Endothelial cell of umbilical vein (primary cell): ENCODE data around the gene SLC43A1.

Source experiments
- POLR2A ChIP-seq: IDR thresholded peaks from 2 replicates; pipeline ENCODE4 v1.6.1; 2012; ENCODE audit warnings: low read depth, mild to moderate bottlenecking, control low read depth, low read length
- TF ChIP-seq, protein P1 (sequence below), 2 donors: IDR thresholded peaks; 1 replicate in 1 of 2; 2 replicates in 1 of 2; pipeline ENCODE4 v1.5.1; 2011; ENCODE audit warnings: low read length in 2 of 2, mild to moderate bottlenecking in 2 of 2, moderate library complexity in 2 of 2, control low read depth in 1 of 2, inconsistent platforms in 1 of 2, low read depth in 1 of 2; ENCODE audit not compliant: insufficient read depth in 1 of 2; ENCODE audit errors: extremely low read depth in 1 of 2

DNA sequence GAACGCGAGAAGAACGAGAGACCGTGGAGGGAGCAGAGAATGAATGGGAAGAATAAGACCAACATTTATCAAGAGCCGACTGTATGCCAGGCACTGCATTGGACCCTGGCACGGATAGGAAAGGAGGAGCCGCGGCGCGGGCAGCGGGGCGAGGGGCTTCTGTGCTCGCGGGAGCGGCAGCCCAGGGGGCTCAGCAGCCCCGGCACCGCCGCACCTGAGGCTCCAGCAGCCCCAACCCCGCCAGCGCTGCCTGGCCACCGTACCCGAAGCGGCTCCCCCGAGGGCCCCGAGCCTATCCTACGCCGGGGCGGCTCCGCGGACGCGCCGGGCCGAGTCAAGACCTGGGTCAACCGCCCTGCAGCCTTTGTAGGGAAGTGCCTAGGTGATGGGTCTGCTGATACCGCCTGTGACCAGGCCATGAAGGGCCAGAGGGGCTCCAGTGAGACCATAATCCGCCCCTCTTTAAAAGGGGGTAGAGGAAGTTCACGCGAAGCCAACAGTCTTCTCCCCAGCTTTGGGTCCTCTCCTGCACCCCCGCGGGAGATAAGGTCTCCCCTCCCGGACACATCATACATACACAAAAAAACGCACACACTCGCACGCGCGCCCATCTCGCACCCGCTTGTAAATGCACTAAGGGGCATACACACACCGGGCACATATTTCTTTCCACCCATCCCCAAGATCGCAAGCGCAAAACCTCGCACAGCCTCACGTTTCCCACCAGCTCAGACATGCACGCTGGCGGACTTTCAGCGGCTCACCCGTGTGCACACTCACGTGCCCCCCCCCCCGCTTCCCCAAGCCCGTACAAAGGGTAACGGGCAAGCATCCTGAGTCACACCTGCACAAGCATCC lies 56.1 kb downstream of the SLC43A1 start:
- TF ChIP-seq, protein P1, sequence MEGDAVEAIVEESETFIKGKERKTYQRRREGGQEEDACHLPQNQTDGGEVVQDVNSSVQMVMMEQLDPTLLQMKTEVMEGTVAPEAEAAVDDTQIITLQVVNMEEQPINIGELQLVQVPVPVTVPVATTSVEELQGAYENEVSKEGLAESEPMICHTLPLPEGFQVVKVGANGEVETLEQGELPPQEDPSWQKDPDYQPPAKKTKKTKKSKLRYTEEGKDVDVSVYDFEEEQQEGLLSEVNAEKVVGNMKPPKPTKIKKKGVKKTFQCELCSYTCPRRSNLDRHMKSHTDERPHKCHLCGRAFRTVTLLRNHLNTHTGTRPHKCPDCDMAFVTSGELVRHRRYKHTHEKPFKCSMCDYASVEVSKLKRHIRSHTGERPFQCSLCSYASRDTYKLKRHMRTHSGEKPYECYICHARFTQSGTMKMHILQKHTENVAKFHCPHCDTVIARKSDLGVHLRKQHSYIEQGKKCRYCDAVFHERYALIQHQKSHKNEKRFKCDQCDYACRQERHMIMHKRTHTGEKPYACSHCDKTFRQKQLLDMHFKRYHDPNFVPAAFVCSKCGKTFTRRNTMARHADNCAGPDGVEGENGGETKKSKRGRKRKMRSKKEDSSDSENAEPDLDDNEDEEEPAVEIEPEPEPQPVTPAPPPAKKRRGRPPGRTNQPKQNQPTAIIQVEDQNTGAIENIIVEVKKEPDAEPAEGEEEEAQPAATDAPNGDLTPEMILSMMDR (IDR thresholded peaks at IDR 0.05; ENCODE audit: extremely low read depth in 1 of 2, insufficient read depth in 1 of 2, low read depth in 1 of 2, low read length in 2 of 2) = no peak
- no peak for TF ChIP-seq POLR2A
